WTC11 (cell line): ENCODE data around the gene CUL1. TPM values are rescaled to one million over a fixed set of nuclear protein-coding genes. Genes with fewer than 3 reads are reported as not detected.

Source experiments
- ATAC-seq: fragments of 200-7000 bp; cut with Tn5 transposase; 2 replicates; pipeline ENCODE4 v1.10.0; 2021; ENCODE audit warnings: mild to moderate bottlenecking, moderate library complexity
- CTCF ChIA-PET: fragments of 300-600 bp; sonication (Branson Sonifier 250); formaldehyde crosslinking; loops from one replicate; lab custom pipeline; 2021; ENCODE audit warnings: antibody characterized with exemption; lab: Charles Lee
- POLR2A ChIA-PET: fragments of 350-600 bp; sonication (Branson Sonifier 250); formaldehyde crosslinking; loops from one replicate; lab custom pipeline; 2021; ENCODE audit warnings: antibody characterized with exemption; lab: Charles Lee
- DNase-seq: peaks from one replicate; pipeline ENCODE4 v3.0.0; 2021; ENCODE audit warnings: low spot score
- H3K27ac Mint-ChIP-seq: 2 replicates; pipeline ENCODE4 v1.8.0; 2021; ENCODE audit warnings: mixed read lengths
- H3K27me3 Mint-ChIP-seq: 2 replicates; pipeline ENCODE4 v1.8.0; 2021; ENCODE audit warnings: low read depth, mild to moderate bottlenecking, moderate library complexity, mixed read lengths
- H3K36me3 Mint-ChIP-seq: 2 replicates; pipeline ENCODE4 v1.8.0; 2021; ENCODE audit warnings: mixed read lengths
- H3K4me1 Mint-ChIP-seq: 2 replicates; pipeline ENCODE4 v1.8.0; 2022; ENCODE audit warnings: mixed read lengths
- H3K4me3 Mint-ChIP-seq: 2 replicates; pipeline ENCODE4 v1.8.0; 2021; ENCODE audit warnings: mild to moderate bottlenecking, moderate library complexity, mixed read lengths
- H3K9me3 Mint-ChIP-seq: 2 replicates; pipeline ENCODE4 v1.8.0; 2021; ENCODE audit warnings: mixed read lengths
- ETV6 ChIP-seq: sonication (generic); formaldehyde crosslinking; IDR thresholded peaks from 2 replicates; pipeline ENCODE4 v1.8.1; 2022; ENCODE audit warnings: mild to moderate bottlenecking, missing genetic modification reagents
- HMGA2 ChIP-seq: fragments of 250-450 bp; sonication (Bioruptor Pico); IDR thresholded peaks from 2 replicates; pipeline ENCODE4 v1.4.0; 2021; ENCODE audit warnings: mild to moderate bottlenecking, moderate library complexity
- JUN ChIP-seq: sonication (generic); formaldehyde crosslinking; IDR thresholded peaks from 2 replicates; pipeline ENCODE4 v1.8.0; 2023; ENCODE audit warnings: mild to moderate bottlenecking, missing genetic modification reagents
- NFATC4 ChIP-seq: fragments of 250-450 bp; sonication (Bioruptor Pico); IDR thresholded peaks from 2 replicates; pipeline ENCODE4 v1.9.0; 2021; ENCODE audit warnings: mild to moderate bottlenecking
- NFYB ChIP-seq: sonication (generic); formaldehyde crosslinking; conservative IDR thresholded peaks from 2 replicates; pipeline ENCODE4 v1.8.0; 2022; ENCODE audit warnings: low read depth, missing genetic modification reagents
- NR1H2 ChIP-seq: sonication (generic); formaldehyde crosslinking; IDR thresholded peaks from 2 replicates; pipeline ENCODE4 v1.9.0; 2021; ENCODE audit warnings: mild to moderate bottlenecking, moderate library complexity, missing genetic modification reagents
- OVOL2 ChIP-seq: fragments of 250-450 bp; sonication (Bioruptor Pico); IDR thresholded peaks from 2 replicates; pipeline ENCODE4 v1.9.0; 2021; ENCODE audit warnings: mild to moderate bottlenecking, borderline replicate concordance
- ZNF138 ChIP-seq: sonication (generic); formaldehyde crosslinking; conservative IDR thresholded peaks from 2 replicates; pipeline ENCODE4 v1.8.1; 2022; ENCODE audit warnings: mild to moderate bottlenecking, moderate library complexity, missing genetic modification reagents
- ZNF219 ChIP-seq: sonication (generic); formaldehyde crosslinking; IDR thresholded peaks from 2 replicates; pipeline ENCODE4 v1.8.0; 2023; ENCODE audit warnings: missing genetic modification reagents, mild to moderate bottlenecking, borderline replicate concordance
- ZNF423 ChIP-seq: fragments of 250-450 bp; sonication (Bioruptor Pico); IDR thresholded peaks from 2 replicates; pipeline ENCODE4 v2.1.2; 2022; ENCODE audit warnings: mild to moderate bottlenecking, moderate library complexity
- total RNA-seq: library from RNA; stranded (reverse); gene quantifications from 3 replicates; pipeline ENCODE4 v1.2.3, GENCODE V29; 2021
- TF ChIP-seq, protein P1 (sequence below): sonication (generic); formaldehyde crosslinking; conservative IDR thresholded peaks from 2 replicates; pipeline ENCODE4 v1.8.1; 2023; ENCODE audit warnings: mild to moderate bottlenecking, low read depth, missing genetic modification reagents, moderate library complexity
- TF ChIP-seq, protein P2 (sequence below): sonication (generic); formaldehyde crosslinking; IDR thresholded peaks from 2 replicates; pipeline ENCODE4 v1.8.1; 2022; ENCODE audit warnings: mild to moderate bottlenecking, moderate library complexity, missing genetic modification reagents
- TF ChIP-seq, protein P3 (sequence below): fragments of 250-450 bp; sonication (Bioruptor Pico); IDR thresholded peaks from 2 replicates; pipeline ENCODE4 v1.8.0; 2021; ENCODE audit warnings: mild to moderate bottlenecking
- TF ChIP-seq, protein P4 (sequence below): sonication (generic); formaldehyde crosslinking; IDR thresholded peaks from 2 replicates; pipeline ENCODE4 v1.8.1; 2023; ENCODE audit warnings: mild to moderate bottlenecking, missing genetic modification reagents, borderline replicate concordance
- TF ChIP-seq, protein P5 (sequence below): fragments of 250-450 bp; sonication (Bioruptor Pico); IDR thresholded peaks from 2 replicates; pipeline ENCODE4 v1.9.0; 2021; ENCODE audit warnings: mild to moderate bottlenecking, borderline replicate concordance
- TF ChIP-seq, protein P6 (sequence below): sonication (generic); formaldehyde crosslinking; IDR thresholded peaks from 2 replicates; pipeline ENCODE4 v1.8.1; 2023; ENCODE audit warnings: mild to moderate bottlenecking, missing genetic modification reagents

CUL1 gene
- total RNA-seq, 1 experiment from 2014 or later: 50.5 TPM

DNA sequence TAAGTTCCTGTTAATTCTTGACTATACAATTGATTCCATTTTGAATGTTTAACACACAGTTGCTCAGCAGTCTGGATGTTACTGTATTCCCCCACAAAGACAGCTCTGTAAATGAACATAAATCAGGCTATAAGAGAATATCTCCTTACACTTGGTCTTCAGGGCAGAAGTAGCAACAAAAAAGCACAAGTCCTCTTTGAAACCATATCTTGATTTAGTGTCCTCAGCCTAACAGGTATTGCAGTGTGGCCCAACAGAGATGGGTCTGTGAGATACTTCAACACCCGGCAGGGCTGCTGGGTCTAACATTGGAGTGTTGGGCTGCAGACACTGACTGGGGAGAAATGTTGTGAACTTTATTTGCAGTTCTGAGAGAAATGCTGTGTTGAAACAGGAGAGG lies 75.8 kb downstream of the CUL1 start (continued):
- TF ChIP-seq, protein P1, sequence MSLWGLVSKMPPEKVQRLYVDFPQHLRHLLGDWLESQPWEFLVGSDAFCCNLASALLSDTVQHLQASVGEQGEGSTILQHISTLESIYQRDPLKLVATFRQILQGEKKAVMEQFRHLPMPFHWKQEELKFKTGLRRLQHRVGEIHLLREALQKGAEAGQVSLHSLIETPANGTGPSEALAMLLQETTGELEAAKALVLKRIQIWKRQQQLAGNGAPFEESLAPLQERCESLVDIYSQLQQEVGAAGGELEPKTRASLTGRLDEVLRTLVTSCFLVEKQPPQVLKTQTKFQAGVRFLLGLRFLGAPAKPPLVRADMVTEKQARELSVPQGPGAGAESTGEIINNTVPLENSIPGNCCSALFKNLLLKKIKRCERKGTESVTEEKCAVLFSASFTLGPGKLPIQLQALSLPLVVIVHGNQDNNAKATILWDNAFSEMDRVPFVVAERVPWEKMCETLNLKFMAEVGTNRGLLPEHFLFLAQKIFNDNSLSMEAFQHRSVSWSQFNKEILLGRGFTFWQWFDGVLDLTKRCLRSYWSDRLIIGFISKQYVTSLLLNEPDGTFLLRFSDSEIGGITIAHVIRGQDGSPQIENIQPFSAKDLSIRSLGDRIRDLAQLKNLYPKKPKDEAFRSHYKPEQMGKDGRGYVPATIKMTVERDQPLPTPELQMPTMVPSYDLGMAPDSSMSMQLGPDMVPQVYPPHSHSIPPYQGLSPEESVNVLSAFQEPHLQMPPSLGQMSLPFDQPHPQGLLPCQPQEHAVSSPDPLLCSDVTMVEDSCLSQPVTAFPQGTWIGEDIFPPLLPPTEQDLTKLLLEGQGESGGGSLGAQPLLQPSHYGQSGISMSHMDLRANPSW (CRISPR knock-in tag): no peak

DNA sequence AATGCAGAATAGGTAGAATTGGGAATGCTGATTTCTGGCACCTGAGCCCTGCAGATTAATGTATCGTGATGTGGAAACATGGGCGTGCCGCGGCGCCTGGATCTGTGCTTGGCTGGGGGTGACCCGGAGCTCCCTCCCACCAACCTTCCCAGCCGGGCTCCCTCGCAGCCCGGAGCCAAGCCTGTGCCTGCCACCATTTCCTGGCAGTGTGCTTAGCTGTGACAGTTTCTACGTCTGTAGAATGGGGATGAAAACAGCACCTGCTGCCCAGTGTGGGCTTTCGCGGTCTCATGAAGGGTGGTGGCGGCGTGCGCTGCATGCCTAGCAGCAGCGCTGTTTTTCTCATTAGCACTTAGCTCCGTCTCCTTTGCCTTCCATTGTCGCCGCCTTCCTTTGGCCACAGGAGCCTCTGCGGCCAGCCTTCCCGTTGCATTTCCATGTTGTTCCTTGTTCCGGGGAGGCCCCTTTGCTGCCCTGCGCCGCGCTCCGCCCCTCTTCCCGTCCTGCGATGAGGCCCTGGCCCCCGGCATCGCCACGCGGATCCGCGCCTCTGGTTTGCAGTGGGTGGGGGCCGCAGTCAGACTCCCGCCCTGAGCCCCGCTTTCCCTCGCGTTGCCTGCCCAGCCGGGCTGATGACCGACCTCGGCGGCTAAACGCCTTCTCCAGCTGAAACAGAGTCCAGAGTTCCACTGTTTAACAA lies 84.2 kb downstream of the CUL1 start:
- peaks cover 7% of the 10 kb centered on the region for H3K4me1 Mint-ChIP-seq
- ChIA-PET CTCF (interaction anchor here (1.3 kb wide), 1 partner anchor 36 kb away, joined by 3 read pairs; no protein-coding TSS in a partner anchor), POLR2A (interaction anchor here (1.1 kb wide), 1 partner anchor 9 kb away, joined by 3 read pairs; no protein-coding TSS in a partner anchor)
- ATAC-seq (peak; percentile 57), DNase-seq (no peak)
- no peak overlapping the region for H3K4me3 Mint-ChIP-seq
- no peaks in the 10 kb centered on the region for H3K9me3 Mint-ChIP-seq
- peaks cover 46% of the 10 kb centered on the region for H3K36me3 Mint-ChIP-seq
- TF ChIP-seq NFYB (CRISPR knock-in tag) (no peak), ZNF138 (CRISPR knock-in tag) (no peak), ZNF423 (no peak), HMGA2 (no peak)
- no peaks in the 10 kb centered on the region for H3K27me3 Mint-ChIP-seq
- 0 out of 2 replicates have a peak overlapping the region, but pooled peaks have one; percentile 73 for H3K27ac Mint-ChIP-seq

DNA sequence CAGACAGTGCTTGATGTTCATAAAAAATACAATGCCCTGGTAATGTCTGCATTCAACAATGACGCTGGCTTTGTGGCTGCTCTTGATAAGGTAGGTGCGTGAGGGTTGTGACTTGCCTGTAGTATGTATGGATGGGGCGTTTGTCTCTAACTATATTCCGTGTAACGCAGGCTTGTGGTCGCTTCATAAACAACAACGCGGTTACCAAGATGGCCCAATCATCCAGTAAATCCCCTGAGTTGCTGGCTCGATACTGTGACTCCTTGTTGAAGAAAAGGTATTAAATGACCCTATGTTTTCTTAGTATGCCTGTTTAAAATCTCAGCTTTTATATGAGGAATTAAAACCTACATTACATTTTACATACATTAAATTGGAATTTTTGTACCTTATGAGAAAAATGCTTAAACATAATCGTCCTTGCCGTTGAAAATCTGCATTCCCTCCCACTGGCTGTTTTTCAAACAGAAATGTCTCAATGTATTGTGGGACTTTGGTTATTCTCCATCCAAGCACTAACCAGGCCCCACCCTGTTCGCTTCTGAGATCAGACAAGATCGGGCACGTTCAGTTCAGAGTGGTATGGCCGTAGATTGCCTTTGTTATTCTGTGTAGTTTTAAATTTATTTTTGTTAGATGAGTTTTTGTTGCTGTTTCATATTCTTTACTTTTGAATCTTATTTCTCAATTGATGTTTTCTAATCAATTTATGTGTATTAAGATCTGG lies 85.3 kb downstream of the CUL1 start:
- H3K36me3 Mint-ChIP-seq: peaks cover 52% of the 10 kb centered on the region
- no peak for ATAC-seq
- ChIA-PET POLR2A (no interaction called here), CTCF (no interaction called here)
- H3K4me3 Mint-ChIP-seq: no peak overlapping the region
- peaks cover 7% of the 10 kb centered on the region for H3K4me1 Mint-ChIP-seq
- H3K27me3 Mint-ChIP-seq: no peaks in the 10 kb centered on the region
- H3K27ac Mint-ChIP-seq: peak overlapping the region; percentile 43
- no peak for DNase-seq
- H3K9me3 Mint-ChIP-seq: no peaks in the 10 kb centered on the region
- TF ChIP-seq, protein P2, sequence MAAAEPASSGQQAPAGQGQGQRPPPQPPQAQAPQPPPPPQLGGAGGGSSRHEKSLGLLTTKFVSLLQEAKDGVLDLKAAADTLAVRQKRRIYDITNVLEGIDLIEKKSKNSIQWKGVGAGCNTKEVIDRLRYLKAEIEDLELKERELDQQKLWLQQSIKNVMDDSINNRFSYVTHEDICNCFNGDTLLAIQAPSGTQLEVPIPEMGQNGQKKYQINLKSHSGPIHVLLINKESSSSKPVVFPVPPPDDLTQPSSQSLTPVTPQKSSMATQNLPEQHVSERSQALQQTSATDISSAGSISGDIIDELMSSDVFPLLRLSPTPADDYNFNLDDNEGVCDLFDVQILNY (CRISPR knock-in tag): no peak
- no peak for TF ChIP-seq JUN
- TF ChIP-seq, protein P3, sequence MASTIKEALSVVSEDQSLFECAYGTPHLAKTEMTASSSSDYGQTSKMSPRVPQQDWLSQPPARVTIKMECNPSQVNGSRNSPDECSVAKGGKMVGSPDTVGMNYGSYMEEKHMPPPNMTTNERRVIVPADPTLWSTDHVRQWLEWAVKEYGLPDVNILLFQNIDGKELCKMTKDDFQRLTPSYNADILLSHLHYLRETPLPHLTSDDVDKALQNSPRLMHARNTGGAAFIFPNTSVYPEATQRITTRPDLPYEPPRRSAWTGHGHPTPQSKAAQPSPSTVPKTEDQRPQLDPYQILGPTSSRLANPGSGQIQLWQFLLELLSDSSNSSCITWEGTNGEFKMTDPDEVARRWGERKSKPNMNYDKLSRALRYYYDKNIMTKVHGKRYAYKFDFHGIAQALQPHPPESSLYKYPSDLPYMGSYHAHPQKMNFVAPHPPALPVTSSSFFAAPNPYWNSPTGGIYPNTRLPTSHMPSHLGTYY: no peak
- TF ChIP-seq ETV6 (CRISPR knock-in tag): no peak
- TF ChIP-seq, protein P4, sequence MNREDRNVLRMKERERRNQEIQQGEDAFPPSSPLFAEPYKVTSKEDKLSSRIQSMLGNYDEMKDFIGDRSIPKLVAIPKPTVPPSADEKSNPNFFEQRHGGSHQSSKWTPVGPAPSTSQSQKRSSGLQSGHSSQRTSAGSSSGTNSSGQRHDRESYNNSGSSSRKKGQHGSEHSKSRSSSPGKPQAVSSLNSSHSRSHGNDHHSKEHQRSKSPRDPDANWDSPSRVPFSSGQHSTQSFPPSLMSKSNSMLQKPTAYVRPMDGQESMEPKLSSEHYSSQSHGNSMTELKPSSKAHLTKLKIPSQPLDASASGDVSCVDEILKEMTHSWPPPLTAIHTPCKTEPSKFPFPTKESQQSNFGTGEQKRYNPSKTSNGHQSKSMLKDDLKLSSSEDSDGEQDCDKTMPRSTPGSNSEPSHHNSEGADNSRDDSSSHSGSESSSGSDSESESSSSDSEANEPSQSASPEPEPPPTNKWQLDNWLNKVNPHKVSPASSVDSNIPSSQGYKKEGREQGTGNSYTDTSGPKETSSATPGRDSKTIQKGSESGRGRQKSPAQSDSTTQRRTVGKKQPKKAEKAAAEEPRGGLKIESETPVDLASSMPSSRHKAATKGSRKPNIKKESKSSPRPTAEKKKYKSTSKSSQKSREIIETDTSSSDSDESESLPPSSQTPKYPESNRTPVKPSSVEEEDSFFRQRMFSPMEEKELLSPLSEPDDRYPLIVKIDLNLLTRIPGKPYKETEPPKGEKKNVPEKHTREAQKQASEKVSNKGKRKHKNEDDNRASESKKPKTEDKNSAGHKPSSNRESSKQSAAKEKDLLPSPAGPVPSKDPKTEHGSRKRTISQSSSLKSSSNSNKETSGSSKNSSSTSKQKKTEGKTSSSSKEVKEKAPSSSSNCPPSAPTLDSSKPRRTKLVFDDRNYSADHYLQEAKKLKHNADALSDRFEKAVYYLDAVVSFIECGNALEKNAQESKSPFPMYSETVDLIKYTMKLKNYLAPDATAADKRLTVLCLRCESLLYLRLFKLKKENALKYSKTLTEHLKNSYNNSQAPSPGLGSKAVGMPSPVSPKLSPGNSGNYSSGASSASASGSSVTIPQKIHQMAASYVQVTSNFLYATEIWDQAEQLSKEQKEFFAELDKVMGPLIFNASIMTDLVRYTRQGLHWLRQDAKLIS: no peak
- TF ChIP-seq, protein P5, sequence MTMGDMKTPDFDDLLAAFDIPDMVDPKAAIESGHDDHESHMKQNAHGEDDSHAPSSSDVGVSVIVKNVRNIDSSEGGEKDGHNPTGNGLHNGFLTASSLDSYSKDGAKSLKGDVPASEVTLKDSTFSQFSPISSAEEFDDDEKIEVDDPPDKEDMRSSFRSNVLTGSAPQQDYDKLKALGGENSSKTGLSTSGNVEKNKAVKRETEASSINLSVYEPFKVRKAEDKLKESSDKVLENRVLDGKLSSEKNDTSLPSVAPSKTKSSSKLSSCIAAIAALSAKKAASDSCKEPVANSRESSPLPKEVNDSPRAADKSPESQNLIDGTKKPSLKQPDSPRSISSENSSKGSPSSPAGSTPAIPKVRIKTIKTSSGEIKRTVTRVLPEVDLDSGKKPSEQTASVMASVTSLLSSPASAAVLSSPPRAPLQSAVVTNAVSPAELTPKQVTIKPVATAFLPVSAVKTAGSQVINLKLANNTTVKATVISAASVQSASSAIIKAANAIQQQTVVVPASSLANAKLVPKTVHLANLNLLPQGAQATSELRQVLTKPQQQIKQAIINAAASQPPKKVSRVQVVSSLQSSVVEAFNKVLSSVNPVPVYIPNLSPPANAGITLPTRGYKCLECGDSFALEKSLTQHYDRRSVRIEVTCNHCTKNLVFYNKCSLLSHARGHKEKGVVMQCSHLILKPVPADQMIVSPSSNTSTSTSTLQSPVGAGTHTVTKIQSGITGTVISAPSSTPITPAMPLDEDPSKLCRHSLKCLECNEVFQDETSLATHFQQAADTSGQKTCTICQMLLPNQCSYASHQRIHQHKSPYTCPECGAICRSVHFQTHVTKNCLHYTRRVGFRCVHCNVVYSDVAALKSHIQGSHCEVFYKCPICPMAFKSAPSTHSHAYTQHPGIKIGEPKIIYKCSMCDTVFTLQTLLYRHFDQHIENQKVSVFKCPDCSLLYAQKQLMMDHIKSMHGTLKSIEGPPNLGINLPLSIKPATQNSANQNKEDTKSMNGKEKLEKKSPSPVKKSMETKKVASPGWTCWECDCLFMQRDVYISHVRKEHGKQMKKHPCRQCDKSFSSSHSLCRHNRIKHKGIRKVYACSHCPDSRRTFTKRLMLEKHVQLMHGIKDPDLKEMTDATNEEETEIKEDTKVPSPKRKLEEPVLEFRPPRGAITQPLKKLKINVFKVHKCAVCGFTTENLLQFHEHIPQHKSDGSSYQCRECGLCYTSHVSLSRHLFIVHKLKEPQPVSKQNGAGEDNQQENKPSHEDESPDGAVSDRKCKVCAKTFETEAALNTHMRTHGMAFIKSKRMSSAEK (CRISPR knock-in tag): no peak
- TF ChIP-seq, protein P6, sequence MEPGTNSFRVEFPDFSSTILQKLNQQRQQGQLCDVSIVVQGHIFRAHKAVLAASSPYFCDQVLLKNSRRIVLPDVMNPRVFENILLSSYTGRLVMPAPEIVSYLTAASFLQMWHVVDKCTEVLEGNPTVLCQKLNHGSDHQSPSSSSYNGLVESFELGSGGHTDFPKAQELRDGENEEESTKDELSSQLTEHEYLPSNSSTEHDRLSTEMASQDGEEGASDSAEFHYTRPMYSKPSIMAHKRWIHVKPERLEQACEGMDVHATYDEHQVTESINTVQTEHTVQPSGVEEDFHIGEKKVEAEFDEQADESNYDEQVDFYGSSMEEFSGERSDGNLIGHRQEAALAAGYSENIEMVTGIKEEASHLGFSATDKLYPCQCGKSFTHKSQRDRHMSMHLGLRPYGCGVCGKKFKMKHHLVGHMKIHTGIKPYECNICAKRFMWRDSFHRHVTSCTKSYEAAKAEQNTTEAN (CRISPR knock-in tag): no peak
- TF ChIP-seq NFATC4 (CRISPR knock-in tag): no peak
- TF ChIP-seq OVOL2 (CRISPR knock-in tag): no peak
- no peak for TF ChIP-seq ZNF219
- TF ChIP-seq NR1H2 (CRISPR knock-in tag): no peak
